Smooth muscle cell (in vitro differentiated cells): ENCODE results near the gene CALML6. TPM values are rescaled to one million over a fixed set of nuclear protein-coding genes. Genes with fewer than 3 reads are reported as not detected.

Source experiments
- DNase-seq: peaks from one replicate; lab custom pipeline; 2025; ENCODE audit not compliant: unreplicated experiment; lab: John Stamatoyannopoulos, UW
- H2AFZ ChIP-seq: fragments of 200-600 bp; sonication (generic); 2 replicates; pipeline ENCODE4 v1.6.0; 2016; ENCODE audit warnings: antibody characterized with exemption, low read depth, mild to moderate bottlenecking
- H3F3A ChIP-seq: fragments of 200-600 bp; sonication (generic); 2 replicates; pipeline ENCODE4 v1.6.0; 2017; ENCODE audit warnings: antibody characterized with exemption, low read depth
- H3K27ac ChIP-seq: fragments of 200-600 bp; sonication (generic); 2 replicates; pipeline ENCODE4 v1.5.1; 2016; ENCODE audit warnings: low read depth, mild to moderate bottlenecking
- H3K27me3 ChIP-seq: fragments of 200-600 bp; sonication (generic); 2 replicates; pipeline ENCODE4 v1.6.1; 2016; ENCODE audit warnings: low read depth, mild to moderate bottlenecking
- H3K36me3 ChIP-seq: fragments of 200-600 bp; sonication (generic); 2 replicates; pipeline ENCODE4 v1.5.1; 2016; ENCODE audit warnings: low read depth
- H3K4me1 ChIP-seq: fragments of 200-600 bp; sonication (generic); 2 replicates; pipeline ENCODE4 v1.5.1; 2016; ENCODE audit warnings: low read depth
- H3K4me2 ChIP-seq: fragments of 200-600 bp; sonication (generic); 2 replicates; pipeline ENCODE4 v1.6.0; 2016; ENCODE audit warnings: mild to moderate bottlenecking
- H3K4me3 ChIP-seq: fragments of 200-600 bp; sonication (generic); 2 replicates; pipeline ENCODE4 v1.5.1; 2016; ENCODE audit warnings: mild to moderate bottlenecking
- H3K79me2 ChIP-seq: fragments of 200-600 bp; sonication (generic); 2 replicates; pipeline ENCODE4 v1.6.0; 2016; ENCODE audit warnings: low read depth, mild to moderate bottlenecking
- H3K9ac ChIP-seq: fragments of 200-600 bp; sonication (generic); 2 replicates; pipeline ENCODE4 v1.6.0; 2016; ENCODE audit warnings: low read depth
- H3K9me3 ChIP-seq: fragments of 200-600 bp; sonication (generic); replicated peaks from 2 replicates; pipeline ENCODE4 v1.5.1; 2016; ENCODE audit warnings: low read depth
- H4K20me1 ChIP-seq: fragments of 200-600 bp; sonication (generic); 2 replicates; pipeline ENCODE4 v1.6.0; 2016; ENCODE audit warnings: low read depth
- WGBS: methylation state at CpG from one replicate; pipeline ENCODE4 v1.1.7; 2016; ENCODE audit warnings: low lambda C conversion rate; 5-methylcytosine and 5-hydroxymethylcytosine counted together
- polyA plus RNA-seq: library from polyadenylated mRNA; unstranded; fragments of >200 nt; fragmentation: Nextera tagmentation; extraction: Ambion mirVana; gene quantifications from 2 replicates; pipeline ENCODE4 v1.2.1, GENCODE V29; 2016
- total RNA-seq: library from RNA; depleted of rRNA; stranded (reverse); fragments of >200 nt; gene quantifications from 2 replicates; pipeline ENCODE4 v1.2.3, GENCODE V29; 2014
- TF ChIP-seq, protein P1 (sequence below): fragments of 200-600 bp; sonication (generic); IDR thresholded peaks from 2 replicates; pipeline ENCODE4 v1.5.1; 2017; ENCODE audit warnings: borderline replicate concordance, mild to moderate bottlenecking, antibody characterized with exemption; ENCODE audit not compliant: insufficient read depth, poor library complexity, severe bottlenecking

The CALML6 gene
- total and polyA plus RNA-seq, 2 experiments from 2014 or later: 0.18 to 1.3 TPM

- Histone ChIP-seq H4K20me1 (no peaks in the 10 kb centered on the region), H3K4me2 (no peak overlapping the region), H3K4me1 (no peaks in the 10 kb centered on the region), H3K9me3 (no peaks in the 10 kb centered on the region), H3K9ac (no peak overlapping the region), H3K4me3 (no peak overlapping the region), H3K36me3 (no peaks in the 10 kb centered on the region), H2AFZ (no peak overlapping the region), H3K27me3 (no peaks in the 10 kb centered on the region), H3F3A (no peaks in the 10 kb centered on the region), H3K79me2 (no peaks in the 10 kb centered on the region), H3K27ac (no peak overlapping the region)
- WGBS: 72% methylated on average over 11 of the region's 11 CpGs
- TF ChIP-seq, protein P1, sequence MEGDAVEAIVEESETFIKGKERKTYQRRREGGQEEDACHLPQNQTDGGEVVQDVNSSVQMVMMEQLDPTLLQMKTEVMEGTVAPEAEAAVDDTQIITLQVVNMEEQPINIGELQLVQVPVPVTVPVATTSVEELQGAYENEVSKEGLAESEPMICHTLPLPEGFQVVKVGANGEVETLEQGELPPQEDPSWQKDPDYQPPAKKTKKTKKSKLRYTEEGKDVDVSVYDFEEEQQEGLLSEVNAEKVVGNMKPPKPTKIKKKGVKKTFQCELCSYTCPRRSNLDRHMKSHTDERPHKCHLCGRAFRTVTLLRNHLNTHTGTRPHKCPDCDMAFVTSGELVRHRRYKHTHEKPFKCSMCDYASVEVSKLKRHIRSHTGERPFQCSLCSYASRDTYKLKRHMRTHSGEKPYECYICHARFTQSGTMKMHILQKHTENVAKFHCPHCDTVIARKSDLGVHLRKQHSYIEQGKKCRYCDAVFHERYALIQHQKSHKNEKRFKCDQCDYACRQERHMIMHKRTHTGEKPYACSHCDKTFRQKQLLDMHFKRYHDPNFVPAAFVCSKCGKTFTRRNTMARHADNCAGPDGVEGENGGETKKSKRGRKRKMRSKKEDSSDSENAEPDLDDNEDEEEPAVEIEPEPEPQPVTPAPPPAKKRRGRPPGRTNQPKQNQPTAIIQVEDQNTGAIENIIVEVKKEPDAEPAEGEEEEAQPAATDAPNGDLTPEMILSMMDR: no peak
- no peak for DNase-seq
These were observed 31.5 kb downstream of the CALML6 start for GRCh38 chr1:1946540-1946939.

DNA sequence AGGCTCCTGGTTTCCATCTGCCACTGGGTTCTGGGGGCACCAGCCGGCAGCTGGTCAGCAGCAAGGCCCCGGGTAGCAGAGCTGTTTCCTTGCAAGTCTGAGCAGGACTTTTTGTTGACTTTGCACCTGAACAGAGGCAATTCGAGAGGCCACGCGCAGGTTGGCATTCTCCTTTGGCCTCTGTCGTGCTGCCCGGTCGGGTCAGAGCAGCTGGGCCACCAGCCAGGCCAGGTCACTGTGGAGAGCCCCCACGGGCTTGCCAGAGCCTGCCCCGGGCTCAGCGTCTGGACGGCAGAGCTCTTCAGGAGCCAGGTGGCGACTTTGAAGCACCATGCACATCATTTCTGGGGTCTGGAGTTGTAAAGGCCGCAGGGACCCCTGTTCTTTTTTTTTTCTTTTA lies 32.4 kb downstream of the CALML6 start:
- Histone ChIP-seq H4K20me1 (no peaks in the 10 kb centered on the region), H3K27ac (no peak overlapping the region), H3K79me2 (no peaks in the 10 kb centered on the region), H3K4me3 (no peak overlapping the region), H3K4me2 (no peak overlapping the region), H3K9me3 (no peaks in the 10 kb centered on the region), H2AFZ (no peak overlapping the region), H3K9ac (no peak overlapping the region), H3K27me3 (no peaks in the 10 kb centered on the region), H3F3A (no peaks in the 10 kb centered on the region), H3K36me3 (no peaks in the 10 kb centered on the region), H3K4me1 (no peaks in the 10 kb centered on the region)
- 77% methylated on average over 14 of the region's 14 CpGs for WGBS
- no peak for DNase-seq
- TF ChIP-seq, protein P1: no peak

- no peaks in the 10 kb centered on the region for H3K79me2 ChIP-seq
- H3F3A ChIP-seq: no peaks in the 10 kb centered on the region
- TF ChIP-seq, protein P1: no peak
- H2AFZ ChIP-seq: no peak overlapping the region
- no peak overlapping the region for H3K4me2 ChIP-seq
- no CpG with 5 or more reads among the region's 1 CpG for WGBS
- no peaks in the 10 kb centered on the region for H3K36me3 ChIP-seq
- H3K27me3 ChIP-seq: no peaks in the 10 kb centered on the region
- no peaks in the 10 kb centered on the region for H3K9me3 ChIP-seq
- no peak overlapping the region for H3K4me3 ChIP-seq
- H4K20me1 ChIP-seq: no peaks in the 10 kb centered on the region
- no peak overlapping the region for H3K9ac ChIP-seq
- no peak overlapping the region for H3K27ac ChIP-seq
- H3K4me1 ChIP-seq: no peaks in the 10 kb centered on the region
- no peak for DNase-seq
These were observed 33.7 kb downstream of the CALML6 start for GRCh38 chr1:1948783-1949182.

DNA sequence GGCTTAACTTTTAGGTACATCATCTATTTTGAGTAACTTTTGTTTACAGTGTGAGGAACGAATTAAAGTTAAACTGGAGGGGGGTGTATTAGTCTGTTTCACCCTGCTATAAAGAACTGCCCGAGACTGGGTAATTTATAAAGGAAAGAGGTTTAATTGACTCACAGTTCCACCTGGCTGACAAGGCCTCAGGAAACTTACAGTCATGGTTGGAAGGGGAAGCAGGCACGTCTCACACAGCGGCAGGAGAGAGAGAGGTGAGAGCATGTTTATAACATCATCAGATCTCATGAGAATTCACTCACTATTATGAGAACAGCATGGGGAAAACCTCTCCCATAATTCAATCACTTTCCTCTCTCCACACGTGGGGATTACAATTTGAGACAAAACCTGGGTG lies 35.9 kb downstream of the CALML6 start:
- Histone ChIP-seq H3K4me2 (no peak overlapping the region), H3K36me3 (no peaks in the 10 kb centered on the region), H3K27me3 (no peaks in the 10 kb centered on the region), H3K27ac (no peak overlapping the region), H2AFZ (no peak overlapping the region), H3K79me2 (no peaks in the 10 kb centered on the region), H3K9me3 (no peaks in the 10 kb centered on the region), H3K4me3 (no peak overlapping the region), H3K9ac (no peak overlapping the region), H3F3A (no peaks in the 10 kb centered on the region), H4K20me1 (no peaks in the 10 kb centered on the region), H3K4me1 (no peaks in the 10 kb centered on the region)
- WGBS: 86% methylated on average over 5 of the region's 5 CpGs
- no peak for DNase-seq
- TF ChIP-seq, protein P1: no peak
